Parathyroid adenoma (tissue), 2 donors: ENCODE measurements around the gene TSC22D2.

Experiments
- H2AFZ ChIP-seq: fragments of 300-600 bp; sonication (generic); one replicate; pipeline ENCODE4 v1.7.0; 2017; ENCODE audit warnings: antibody characterized with exemption, mild to moderate bottlenecking
- H3K27ac ChIP-seq: fragments of 300-600 bp; sonication (generic); one replicate; pipeline ENCODE4 v1.7.0; 2017
- H3K27me3 ChIP-seq: fragments of 300-600 bp; sonication (generic); one replicate; pipeline ENCODE4 v1.7.0; 2017; ENCODE audit warnings: low read length; ENCODE audit not compliant: control insufficient read depth, insufficient read depth
- H3K36me3 ChIP-seq: fragments of 300-600 bp; sonication (generic); one replicate; pipeline ENCODE4 v1.7.0; 2017; ENCODE audit warnings: low read length; ENCODE audit not compliant: control insufficient read depth, insufficient read depth
- H3K4me1 ChIP-seq: fragments of 300-600 bp; sonication (generic); one replicate; pipeline ENCODE4 v1.7.0; 2017; ENCODE audit warnings: control low read depth
- H3K4me2 ChIP-seq: fragments of 300-600 bp; sonication (generic); one replicate; pipeline ENCODE4 v1.7.0; 2017; ENCODE audit warnings: low read length
- H3K4me3 ChIP-seq: fragments of 300-600 bp; sonication (generic); one replicate; pipeline ENCODE4 v1.7.0; 2017; ENCODE audit warnings: low read depth, low read length
- H3K79me2 ChIP-seq: fragments of 300-600 bp; sonication (generic); one replicate; pipeline ENCODE4 v1.7.0; 2017; ENCODE audit warnings: control low read depth
- H3K9ac ChIP-seq: fragments of 300-600 bp; sonication (generic); one replicate; pipeline ENCODE4 v1.7.0; 2017; ENCODE audit warnings: mild to moderate bottlenecking
- H3K9me3 ChIP-seq: fragments of 300-600 bp; sonication (generic); one replicate; pipeline ENCODE4 v1.7.0; 2017; ENCODE audit warnings: low read length; ENCODE audit not compliant: control insufficient read depth
- TF ChIP-seq, protein P1 (sequence below): fragments of 300-600 bp; sonication (generic); IDR thresholded peaks from one replicate; pipeline ENCODE4 v1.7.0; 2017; ENCODE audit warnings: antibody characterized with exemption, mild to moderate bottlenecking
- donor health status: primary hyperparathyroidism.

Gene TSC22D2

GRCh38 chr3:150391161-150391560 lies 16.9 kb upstream of the TSC22D2 start:
- H3K4me1 ChIP-seq, result peaks cover 7% of the 10 kb centered on the region
- TF ChIP-seq, protein P1, sequence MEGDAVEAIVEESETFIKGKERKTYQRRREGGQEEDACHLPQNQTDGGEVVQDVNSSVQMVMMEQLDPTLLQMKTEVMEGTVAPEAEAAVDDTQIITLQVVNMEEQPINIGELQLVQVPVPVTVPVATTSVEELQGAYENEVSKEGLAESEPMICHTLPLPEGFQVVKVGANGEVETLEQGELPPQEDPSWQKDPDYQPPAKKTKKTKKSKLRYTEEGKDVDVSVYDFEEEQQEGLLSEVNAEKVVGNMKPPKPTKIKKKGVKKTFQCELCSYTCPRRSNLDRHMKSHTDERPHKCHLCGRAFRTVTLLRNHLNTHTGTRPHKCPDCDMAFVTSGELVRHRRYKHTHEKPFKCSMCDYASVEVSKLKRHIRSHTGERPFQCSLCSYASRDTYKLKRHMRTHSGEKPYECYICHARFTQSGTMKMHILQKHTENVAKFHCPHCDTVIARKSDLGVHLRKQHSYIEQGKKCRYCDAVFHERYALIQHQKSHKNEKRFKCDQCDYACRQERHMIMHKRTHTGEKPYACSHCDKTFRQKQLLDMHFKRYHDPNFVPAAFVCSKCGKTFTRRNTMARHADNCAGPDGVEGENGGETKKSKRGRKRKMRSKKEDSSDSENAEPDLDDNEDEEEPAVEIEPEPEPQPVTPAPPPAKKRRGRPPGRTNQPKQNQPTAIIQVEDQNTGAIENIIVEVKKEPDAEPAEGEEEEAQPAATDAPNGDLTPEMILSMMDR, result no peak
- no peak overlapping the region for H3K27ac ChIP-seq
- no peaks in the 10 kb centered on the region for H3K79me2 ChIP-seq
- no peak overlapping the region for H3K4me2 ChIP-seq
- H2AFZ ChIP-seq, result no peak overlapping the region
- H3K36me3 ChIP-seq, result no peaks in the 10 kb centered on the region
- H3K9ac ChIP-seq, result no peak overlapping the region
- no peaks in the 10 kb centered on the region for H3K27me3 ChIP-seq
- H3K4me3 ChIP-seq, result no peak overlapping the region
- H3K9me3 ChIP-seq, result no peaks in the 10 kb centered on the region

GRCh38 chr3:150393745-150394144 lies 14.4 kb upstream of the TSC22D2 start:
- Histone ChIP-seq H3K4me2 (peak overlapping the region; percentile 47), H3K27me3 (no peaks in the 10 kb centered on the region), H3K9me3 (no peaks in the 10 kb centered on the region), H3K4me3 (peak overlapping the region; percentile 17), H3K4me1 (peaks cover 7% of the 10 kb centered on the region), H3K9ac (no peak overlapping the region), H3K79me2 (no peaks in the 10 kb centered on the region), H3K27ac (no peak overlapping the region), H2AFZ (no peak overlapping the region), H3K36me3 (no peaks in the 10 kb centered on the region)
- TF ChIP-seq, protein P1, result no peak

DNA sequence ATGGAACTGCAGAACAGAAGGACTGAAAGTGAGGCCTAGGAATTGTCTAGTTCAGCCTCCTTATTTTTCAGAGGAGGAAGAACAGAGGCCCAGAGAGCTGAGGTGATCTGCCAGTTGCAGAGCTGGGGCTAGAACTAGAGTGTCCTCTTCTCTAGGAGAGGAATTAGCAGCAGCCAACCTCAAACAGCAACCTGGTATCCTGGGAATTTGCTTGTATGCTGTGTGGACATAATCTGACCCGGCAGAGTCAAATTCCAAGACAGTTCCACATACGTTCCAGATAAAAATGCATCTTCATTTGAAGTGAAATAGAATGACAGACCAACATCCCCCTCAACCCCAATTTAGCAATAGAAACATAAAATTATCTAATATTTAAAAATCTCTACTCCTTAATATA lies 13.5 kb upstream of the TSC22D2 start:
- H3K4me1 ChIP-seq, result peaks cover 2% of the 10 kb centered on the region
- H3K27me3 ChIP-seq, result no peaks in the 10 kb centered on the region
- no peaks in the 10 kb centered on the region for H3K79me2 ChIP-seq
- H3K27ac ChIP-seq, result no peak overlapping the region
- H3K9me3 ChIP-seq, result no peaks in the 10 kb centered on the region
- TF ChIP-seq, protein P1, result no peak
- no peak overlapping the region for H3K9ac ChIP-seq
- H3K36me3 ChIP-seq, result no peaks in the 10 kb centered on the region
- H3K4me2 ChIP-seq, result no peak overlapping the region
- no peak overlapping the region for H3K4me3 ChIP-seq
- H2AFZ ChIP-seq, result no peak overlapping the region

DNA sequence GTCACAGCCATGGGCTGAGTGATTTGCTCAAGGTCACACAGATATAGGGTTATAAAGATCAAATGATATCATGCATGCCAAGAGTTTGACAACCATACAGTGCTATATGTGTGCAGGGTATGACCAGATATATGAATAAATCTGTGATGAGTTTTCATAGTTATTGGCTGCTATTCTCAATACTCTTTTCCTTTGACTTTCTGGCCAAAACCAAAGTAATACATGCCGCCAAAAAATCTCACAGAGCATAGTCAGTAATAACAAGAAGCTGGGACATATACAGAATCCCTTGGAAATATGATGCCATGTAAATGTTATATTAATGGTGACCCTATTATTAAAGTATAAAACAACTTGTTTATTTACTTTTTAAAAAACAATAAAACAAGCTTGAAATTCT lies 11.6 kb upstream of the TSC22D2 start:
- no peak overlapping the region for H3K9ac ChIP-seq
- no peaks in the 10 kb centered on the region for H3K79me2 ChIP-seq
- no peaks in the 10 kb centered on the region for H3K36me3 ChIP-seq
- no peak overlapping the region for H3K4me2 ChIP-seq
- no peak overlapping the region for H3K27ac ChIP-seq
- no peaks in the 10 kb centered on the region for H3K4me1 ChIP-seq
- TF ChIP-seq, protein P1, result no peak
- no peak overlapping the region for H2AFZ ChIP-seq
- H3K4me3 ChIP-seq, result no peak overlapping the region
- no peaks in the 10 kb centered on the region for H3K27me3 ChIP-seq
- H3K9me3 ChIP-seq, result no peaks in the 10 kb centered on the region

DNA sequence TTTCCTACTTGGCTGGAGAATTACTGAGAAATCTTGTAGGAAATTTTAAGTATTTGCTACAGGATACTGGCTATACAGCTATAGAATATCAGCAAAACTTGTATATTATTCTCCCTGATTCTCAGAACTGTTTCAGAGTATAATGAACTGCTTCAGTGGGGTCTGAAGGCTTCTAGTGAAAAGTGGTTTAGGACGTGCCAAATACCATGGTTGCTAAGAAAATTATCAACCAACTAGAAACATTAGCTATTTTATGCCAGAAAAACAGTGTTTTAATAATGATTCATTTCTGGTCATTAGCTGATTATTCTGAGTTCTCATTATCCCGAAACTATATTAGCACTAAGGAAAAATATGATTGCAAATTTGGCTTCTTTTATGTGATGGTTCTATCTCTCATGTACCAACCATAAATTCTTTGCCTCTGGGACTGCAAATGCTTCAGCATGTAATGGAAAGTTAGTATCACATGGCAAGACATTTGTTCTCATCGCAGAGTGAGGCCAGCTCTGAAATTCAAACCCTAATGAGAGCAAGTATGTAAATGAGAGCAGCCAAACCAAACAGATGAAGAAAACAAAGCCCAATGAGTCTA lies 11.0 kb upstream of the TSC22D2 start:
- Histone ChIP-seq H3K4me1 (no peaks in the 10 kb centered on the region), H3K4me2 (no peak overlapping the region), H3K9ac (no peak overlapping the region), H2AFZ (no peak overlapping the region), H3K27me3 (no peaks in the 10 kb centered on the region), H3K36me3 (no peaks in the 10 kb centered on the region), H3K4me3 (no peak overlapping the region), H3K9me3 (no peaks in the 10 kb centered on the region), H3K27ac (no peak overlapping the region), H3K79me2 (no peaks in the 10 kb centered on the region)
- TF ChIP-seq, protein P1, result no peak
